Stimulated activated CD4-positive, alpha-beta T cell treated with anti-CD3 and anti-CD28 coated beads, Interleukin-4, amount 100 ng/mL, for 24 hours (primary cell): ENCODE measurements around the gene DFFB.

Experiments
- DNase-seq: peaks from one replicate; pipeline ENCODE4 v3.0.0-alpha.2; 2020

DFFB gene

DNA sequence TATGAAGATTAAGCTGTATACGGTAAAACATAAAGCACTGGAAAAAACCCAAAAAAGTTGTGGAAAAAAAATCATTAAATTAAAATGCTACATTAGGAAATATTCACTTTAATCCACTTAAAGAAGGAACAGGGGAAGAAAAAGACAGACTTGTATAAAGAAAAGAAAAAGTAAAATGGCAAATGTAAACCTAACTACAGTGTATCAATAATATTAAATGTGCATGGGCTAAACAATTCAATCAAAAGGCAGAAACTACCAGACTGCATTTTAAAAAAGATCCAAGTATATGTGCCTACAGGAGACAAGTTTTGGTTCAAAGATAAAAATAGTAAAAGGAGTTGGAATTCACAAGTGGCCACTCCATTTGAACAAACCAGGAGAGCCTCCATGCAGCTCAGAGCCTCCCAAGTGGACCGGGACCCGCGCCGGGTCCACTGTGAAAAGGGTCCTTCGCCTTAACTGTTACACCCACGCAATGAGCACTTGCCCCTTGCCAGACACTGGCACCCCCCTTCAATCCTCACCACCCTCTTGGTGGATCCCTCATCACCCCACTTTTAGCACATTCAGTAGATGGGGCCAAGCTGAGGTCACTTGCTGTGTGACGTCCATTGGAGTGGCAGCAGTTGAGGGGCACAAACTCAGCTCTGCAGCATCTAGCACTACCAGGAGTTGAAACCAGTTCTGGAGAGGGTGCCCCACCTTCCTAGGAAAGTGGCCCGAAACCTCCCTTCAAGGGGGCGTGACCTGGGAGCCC is 41.9 kb downstream of the DFFB start:
- no peak for DNase-seq

DNA sequence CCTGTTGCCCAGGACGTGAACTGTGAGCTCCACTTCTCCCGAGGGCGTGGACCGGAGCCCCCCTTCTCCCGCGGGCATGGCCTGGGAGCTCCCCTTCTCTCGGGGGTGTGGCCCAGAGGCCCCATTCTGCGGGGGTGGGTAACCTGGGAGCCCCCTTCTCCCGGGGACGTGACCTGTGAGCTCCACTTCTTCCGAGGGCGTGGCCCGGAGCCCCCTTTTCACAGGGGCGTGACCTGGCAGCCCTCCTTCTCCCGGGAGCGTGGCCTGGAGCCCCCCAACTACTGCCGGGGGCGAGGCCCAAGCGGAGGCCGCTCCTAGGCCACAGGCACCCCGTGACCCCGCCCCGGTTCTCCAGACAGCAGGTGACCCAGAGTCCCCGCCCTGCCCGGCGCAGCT is 42.5 kb downstream of the DFFB start:
- peak; percentile 29 for DNase-seq

DNA sequence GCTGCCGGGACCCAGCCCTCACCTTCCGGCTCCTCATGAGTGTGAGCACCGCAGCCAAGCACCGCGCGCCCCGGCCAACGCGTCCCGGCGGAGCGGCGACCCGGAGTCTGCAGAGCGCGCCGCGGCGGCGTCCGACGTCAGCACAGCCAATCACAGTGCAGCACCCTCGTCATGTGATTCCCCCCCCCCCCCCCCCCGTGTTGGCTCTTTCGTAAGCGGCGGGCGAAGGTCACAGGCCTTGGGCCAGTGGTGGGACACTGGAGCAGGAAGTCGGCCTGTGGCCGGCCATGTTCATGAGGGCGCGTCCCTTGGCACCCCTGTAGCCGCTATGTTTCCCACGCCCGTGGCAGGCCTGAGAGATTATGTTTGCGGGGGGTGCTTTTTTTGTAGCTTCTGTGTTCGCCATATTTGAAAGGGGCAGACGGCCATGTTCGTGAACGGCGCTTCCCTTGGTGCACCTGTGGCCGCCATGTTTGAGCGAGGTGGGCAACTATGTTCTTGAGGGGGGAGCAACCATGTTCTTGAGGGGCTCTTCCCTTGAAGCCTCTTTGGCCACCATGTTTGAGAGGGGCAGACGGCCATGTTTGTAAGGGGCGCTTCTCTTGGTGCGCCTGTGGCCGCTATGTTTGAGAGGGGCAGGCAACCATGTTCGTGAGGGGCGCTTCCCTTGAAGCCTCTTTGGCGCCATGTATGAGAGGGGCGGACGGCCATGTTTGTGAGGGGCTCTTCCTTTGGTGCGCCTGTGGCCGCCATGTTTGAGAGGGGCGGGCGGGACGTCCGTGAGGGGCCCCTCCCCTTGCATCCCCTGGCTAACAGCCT is 43.1 kb downstream of the DFFB start, which contains the start of gene C1orf174:
Gene C1orf174, minus strand, starts transcription at position 123 of the 819 bp plus-strand sequence. Its CDS starts 86 bp downstream, at position 37.
- DNase-seq, result peak; percentile 94

DNA sequence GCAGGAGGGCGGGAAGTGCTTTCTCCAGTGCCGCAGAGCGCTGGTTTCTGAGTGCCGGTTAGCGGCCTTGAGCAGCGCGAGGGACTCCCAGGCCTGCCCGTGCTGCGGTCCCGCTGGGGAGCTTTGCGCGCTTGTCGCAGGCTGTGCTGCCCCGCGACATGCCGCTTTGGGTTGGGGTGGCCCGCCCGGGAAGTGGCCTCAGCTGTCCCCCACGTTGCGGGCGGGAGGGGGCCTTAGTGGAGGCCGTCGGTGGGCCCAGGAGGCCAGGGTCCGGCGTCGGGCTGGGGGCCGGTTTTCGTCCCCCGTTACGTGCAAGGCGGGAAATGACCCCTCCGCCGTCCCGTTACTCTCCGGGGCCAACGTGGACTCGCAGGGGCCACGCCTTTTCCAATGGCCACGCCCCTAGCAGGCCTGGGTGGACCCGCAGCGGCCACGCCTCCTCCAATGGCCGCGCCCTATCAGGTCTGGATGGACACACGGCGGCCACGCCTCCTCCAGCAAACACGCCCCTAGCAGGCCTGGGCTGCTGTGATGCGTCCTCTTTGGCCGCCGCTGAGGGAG is 43.8 kb downstream of the DFFB start:
- DNase-seq, result peak; percentile 89

DNA sequence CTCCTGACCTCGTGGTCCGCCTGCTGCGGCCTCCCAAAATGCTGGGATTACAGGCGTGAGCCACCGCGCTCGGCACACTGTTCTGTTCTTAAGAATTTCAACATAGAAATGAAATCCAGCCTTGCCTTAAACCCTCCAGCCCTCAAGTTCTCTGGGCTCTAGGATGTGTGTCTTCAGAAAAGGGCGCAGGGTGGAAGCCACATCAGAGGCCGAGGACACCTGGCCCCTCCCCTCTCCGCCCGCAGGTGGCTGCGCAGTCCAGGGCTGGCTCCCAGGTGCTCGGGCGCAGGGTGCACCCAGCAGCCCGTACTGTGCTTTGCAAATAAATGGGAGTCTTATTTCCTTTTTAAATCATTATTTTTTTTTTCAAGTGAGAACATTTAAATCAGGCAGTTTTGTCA is 44.8 kb downstream of the DFFB start:
- peak; percentile 20 for DNase-seq

DNA sequence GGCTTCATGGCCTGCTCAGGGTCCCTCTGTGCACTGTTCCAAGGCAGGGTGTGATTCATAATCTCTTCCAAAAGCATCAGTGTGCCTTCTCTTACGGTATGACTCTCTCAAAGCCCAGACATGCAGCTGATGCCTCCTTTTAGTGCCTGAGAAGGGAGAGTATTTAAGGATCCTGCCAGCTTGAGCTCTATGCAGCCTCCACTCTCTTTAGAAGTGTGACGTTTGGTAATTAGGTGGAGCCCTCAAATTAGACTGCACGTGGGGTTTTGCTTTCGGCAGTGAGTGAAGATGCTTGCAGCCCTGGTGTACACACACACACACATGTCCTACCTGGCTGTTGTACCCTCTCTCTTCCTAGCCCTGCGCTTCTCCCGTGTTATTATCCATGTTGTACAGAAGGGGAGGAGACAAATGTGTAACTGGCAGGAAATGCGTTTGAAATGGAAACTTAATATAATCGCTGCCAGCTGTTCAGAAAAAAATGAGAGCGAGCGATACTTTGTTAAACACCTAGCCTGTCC is 45.4 kb downstream of the DFFB start:
- peak; percentile 27 for DNase-seq

DNA sequence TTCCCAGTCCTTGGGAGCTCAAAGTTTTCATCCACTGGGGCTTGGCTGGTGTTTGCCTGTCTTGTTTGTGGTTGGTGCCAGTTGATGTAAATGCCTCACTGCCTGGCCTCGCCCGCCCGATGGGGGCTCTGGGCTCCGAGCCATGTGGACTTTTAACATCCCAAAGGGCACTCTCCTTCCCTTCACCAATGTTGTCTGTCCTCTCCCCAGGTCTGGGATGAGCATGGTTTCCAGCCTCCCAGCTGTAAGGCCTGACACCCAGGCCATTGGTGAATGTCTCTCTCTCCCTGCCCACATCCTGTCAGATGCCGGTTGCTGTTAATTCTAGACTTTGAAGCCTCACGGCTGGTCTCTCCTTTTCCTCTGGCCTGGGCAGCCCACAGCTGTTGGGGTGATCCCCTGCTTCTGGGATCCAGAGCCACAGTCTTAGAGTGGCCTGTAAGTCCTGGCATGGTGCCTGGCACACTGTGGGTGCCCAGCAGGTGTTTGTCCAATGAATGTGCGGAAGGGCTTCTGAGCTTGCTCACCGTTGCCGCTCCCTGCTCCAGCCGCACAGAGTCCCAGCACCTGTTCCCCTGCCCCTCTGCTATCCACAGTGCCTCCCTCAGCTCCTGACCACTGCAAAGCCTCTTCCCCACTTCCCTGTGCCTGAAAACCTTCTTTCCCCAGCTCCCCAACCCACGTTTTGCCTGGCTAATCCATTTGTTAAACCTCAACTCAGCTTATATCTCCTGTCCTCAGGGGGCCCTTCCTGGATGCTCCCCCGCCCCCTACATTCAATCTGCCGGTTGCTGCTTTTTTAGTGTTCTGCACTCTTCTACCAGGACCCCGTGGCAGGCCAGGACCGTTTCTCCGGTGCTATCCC is 46.1 kb downstream of the DFFB start:
- DNase-seq, result peak; percentile 8

DNA sequence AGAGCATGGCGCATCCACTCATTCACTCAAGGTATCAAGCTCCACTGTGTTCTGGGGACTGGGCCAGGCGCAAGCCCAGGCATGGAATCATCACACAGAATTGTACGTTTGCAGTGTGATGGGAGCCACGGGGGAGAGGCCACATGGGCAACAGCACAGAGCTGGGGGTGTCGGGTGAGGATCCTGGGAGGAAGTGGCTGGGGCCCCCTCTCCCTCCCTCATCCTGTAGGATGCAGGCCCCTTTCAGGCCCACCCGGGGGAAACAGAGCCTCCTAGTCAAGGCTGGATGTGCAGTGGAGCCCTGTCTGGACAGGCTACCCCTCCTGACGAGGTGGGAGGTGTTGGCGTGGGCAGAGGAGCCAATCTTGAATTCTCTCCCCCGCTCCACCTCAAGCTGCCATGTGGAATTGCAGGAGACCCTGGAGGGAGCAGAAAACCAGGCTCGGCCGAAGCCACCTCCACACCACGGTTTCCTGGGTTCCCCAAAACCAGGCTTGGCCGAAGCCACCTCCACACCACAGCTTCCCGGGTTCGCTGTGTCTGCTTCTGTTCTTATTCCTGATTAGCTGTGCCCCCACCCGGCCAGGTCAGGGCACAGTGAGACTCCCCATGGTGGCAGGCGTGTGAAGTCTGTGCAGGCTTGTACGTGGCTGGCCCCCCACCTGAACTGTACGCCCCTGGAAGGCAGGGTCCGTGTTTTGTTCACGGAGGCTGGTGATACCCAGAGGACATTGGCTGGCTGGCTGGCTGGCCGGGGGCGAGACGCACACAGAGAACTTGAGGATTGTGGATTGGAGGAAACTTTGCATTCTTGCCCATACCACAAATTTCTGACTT is 46.9 kb downstream of the DFFB start:
- no peak for DNase-seq

DNA sequence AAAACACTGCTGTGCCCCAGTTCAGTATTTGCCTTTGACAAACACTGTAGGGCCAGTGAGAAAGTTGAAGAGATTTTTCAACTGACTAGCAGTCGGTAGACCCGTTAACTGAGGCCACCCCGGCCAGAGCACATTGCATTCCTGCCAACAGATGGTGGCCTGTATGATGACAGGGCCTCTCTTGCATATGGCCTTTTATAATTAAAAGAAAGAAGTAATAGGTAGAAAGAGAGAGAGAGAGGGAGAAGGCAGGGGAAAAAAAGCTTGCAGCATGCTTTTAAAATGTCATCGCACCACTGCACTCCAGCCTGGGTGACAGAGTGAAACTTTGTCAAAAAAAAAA is 47.5 kb downstream of the DFFB start:
- no peak for DNase-seq

DNA sequence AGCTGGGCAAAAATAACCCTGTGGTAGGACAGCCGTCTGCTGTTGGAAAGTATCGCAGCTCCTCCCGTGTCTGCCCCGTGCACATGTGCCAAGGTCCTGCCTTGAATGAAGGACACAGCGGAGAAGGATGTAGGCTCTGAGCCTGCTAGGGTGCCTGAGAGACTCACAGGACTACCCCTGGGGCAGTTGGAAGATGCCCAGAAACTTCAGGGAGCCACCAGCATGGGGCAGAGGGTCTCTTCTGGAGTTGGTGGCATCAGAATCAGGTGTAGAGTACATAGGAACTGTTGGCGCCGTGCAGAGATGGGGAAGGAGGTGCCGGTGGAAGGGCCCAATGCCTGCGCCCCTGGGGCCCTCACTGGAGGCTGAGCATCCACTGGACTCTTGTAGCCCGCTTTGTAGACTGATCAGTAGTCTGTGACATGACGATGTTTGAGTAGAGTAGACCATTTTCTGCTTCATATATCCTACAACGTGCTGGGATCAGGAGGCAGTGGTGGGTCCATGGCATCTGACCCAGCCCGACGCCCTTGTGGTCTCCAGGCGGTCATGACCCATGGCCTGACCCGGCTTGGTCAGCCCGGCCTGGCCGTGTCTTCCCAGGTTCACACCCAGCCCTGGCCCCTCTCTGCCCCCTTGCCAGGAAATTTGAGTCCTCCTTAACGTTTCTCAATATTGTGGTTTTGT is 48.1 kb downstream of the DFFB start:
- DNase-seq, result no peak

DNA sequence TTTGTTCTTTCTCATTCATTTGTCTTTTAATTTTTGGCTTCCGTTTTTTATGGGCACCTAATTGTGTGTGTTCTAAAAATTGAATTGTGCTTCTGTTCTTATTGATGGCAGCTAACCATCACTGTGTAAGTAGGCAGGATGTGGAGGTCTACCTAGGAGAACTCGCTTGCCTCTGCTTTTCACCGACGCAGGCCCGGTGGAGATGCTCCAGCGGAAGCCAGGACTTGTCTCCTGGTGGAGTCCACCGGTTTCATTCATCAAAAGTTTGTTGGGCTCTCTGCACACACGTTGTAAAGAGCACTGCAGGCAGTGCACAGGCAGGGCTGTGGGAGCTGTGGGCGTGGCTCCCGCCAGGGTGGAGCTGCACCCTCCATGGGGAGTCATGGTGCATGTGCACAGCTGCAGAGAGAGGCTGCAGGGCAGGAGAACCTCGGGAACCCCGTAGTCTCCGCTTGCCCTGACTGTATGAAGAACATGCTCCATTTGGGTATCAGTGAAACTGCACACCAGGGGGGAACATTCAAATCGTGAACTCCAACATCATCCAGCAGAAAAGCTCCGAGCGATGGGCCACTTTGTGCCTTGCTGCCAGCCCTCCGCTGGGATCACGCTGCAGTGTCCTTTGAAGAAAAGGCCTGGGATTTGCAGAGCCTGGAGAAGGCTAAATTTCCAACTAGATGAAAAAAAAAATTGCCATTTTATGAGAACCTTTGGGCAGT is 48.8 kb downstream of the DFFB start:
- DNase-seq, result no peak

DNA sequence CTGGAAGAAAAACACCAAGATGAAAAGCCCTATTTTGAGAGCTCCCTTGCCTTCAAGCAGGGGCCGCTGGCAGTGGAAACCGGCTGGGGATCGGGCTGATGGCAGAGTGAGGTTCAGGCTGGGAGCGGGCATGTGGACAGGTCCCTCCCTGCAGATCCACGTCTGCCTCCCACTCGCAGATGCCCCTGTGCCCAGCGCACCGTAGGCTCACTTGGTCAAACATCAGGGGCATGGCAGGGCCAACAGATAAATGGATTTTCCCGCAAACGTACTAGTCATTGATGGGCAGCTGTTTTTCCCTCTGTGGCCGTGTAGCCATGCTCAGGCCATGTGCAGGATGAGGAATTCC is 49.4 kb downstream of the DFFB start:
- DNase-seq, result no peak

DNA sequence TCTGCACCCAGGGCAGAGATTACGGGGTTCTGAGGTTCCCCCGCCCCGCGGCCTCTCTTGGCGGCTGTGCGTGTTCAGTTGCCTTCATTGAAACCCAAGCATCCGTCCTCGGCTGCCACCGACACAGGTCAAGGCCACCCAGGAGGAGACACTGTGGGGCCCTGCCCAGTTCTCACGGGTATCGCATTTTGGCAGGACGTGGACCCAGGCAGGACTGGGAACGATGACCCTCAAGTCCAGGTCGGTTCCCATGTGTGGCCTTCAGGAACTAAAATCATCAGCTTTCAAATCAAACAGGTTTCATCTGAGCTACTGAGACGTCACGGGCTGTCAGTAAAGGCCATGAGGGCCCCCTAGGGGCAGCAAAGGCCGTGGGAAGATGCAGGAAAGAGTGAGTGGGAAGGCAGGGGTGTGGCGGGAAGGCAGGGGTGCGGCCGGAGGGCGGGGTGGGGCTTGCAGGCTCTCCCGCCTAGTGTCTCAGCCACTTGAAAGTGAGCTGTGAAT is 49.8 kb downstream of the DFFB start:
- peak; percentile 35 for DNase-seq

DNA sequence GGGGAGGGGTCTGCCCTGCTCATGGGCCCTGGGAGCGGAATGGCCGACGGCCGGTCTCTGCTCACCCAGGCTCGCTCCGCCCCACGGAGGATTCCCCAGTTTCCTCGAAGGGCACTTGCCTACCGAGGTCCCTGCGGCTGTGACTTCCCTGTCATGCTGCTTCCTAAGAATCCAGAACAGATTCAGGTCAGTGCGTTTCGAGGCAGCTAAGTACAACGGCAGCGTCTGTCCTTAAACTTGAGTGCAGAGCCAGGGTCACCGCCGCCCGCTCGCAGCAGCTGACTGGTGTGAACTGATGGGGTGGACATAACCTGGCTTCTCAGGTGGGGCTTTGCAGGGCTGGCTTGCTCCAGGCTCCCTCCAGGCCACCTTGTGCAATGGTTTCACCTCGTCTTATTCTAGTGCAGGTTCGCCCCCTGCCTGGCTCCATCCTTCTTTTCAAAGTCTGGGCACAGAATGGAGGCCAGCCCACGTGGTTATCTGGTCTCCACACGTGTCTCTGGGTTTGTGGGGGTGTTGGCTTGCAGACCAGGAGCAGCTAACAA is 50.4 kb downstream of the DFFB start:
- no peak for DNase-seq

DNA sequence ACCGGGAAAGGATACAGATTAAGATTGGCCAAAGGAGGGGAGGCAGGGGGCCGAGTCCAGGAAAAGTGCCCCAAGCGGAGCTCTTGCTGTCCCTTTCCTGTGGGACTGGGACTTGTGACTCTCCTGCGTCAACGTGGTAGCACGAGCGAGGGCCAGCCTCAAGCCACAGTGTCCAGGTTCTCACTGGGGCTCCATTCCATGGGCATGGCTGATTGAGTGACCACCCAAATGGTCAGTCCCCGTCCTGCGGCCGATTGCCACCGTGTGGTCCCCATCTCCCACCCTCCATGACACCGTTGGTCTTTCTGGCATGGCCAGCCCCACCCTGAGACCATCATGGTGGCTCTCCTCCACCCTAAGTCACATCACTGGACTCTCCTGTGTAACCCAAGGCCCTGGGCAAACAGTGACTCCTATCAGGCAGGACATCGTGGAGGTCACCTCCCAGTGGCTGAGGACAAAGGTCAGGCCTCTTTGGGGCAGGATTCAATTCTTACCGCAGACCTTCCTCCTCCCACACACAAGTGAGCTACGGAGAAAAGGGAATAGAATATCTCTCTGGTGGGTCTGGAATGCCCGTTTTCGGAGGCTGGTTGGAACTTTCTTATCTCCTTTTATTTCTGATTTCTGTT is 51.7 kb downstream of the DFFB start:
- no peak for DNase-seq

DNA sequence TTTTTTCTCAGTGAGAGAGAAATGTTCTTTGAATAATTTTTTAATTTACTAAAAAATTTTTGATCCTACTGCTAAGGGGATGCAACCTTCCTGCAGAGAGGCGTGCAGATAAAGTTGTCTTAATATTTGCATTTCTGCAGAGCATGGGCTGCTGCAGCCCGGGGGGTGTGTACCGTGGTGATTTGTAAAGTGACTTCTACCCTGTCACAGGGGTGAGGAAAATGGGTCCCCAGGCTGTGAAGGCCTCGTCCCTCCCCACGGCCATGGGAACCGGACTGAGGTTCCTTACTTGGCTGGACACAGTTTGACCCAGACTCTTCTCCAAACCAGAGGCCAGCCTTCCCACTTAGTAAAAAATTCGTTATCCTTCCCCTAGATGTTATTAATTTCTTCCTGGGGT is 52.3 kb downstream of the DFFB start:
- DNase-seq, result no peak

DNA sequence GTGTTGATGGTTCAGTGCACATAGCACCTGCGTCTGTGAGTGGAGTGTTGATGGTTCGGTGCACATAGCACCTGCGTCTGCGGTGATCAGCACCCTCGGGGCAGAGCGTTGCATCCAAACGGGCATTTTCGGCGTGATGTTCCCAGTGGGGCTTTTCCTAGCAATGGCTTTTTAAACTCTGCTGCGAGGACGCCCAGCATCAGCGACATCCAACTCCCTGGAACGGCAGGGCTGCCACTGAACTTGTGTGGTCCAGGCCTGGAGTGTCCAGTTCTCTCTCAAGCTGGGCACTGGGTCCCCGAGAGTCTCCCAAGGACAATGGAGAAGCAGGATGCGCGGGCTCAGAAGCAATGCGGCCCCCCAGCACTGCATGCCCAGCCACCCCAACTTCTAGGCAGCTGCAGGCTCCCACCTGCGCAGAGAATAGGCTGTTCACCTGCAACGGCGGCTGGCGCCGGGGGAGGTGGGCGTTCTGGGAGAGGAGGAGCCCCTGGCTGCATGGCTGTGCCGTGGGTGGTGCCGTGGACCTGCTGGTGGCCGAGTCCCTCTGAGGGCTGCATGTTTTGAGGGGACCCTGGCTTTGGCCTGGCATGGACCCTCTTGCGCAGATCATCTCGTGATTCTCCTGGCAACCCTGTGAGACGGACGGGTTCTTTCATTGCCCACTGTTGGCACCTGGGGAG is 52.9 kb downstream of the DFFB start:
- no peak for DNase-seq

DNA sequence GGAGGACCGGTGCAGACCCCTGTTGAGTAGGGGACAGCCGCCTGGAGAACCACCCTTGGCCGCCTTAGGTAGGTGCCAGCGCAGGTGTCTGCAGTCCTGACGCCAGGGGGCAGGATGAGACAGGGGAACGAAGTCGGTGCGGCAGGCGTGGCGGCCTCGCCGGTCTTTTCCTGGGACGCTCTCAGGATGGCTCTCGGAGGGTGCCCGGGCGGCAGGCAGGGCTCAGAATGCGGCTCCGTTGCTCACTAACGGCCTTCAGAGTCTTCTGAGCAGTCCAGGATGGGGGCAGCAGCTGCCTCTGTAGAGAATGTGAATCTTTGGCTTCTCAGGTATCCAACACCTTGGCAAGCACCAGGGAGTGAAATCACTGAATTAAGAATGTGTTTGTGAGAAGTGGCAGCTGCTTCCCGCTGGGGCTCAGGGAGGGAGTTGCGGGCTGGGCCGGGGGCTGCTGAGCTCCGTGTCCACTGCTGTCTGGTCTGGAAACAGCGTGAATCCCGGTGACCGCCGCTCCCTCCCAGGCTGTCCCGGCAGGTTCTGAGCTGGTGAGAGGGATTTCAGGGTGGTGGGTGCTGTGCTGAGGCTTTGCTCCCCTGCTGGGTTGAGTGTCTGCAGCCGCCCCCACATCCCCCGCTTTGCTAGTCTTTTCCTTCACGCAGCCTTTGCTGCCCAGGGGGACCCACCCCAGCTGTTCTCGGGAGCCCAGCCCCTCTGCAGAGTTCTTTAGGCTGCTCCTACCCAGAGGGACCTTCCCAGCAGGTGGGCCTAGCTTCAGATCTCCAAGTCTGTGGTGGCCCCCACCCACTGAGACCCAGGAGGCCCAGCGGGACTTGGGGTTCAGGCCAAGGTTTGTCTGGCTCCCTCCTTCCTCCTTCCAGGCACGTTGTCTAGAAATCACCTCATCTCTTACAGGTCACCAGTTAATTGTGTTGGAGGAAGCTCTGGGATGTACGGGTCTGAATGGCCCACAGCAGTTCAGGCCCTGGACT is 53.9 kb downstream of the DFFB start:
- DNase-seq, result peak; percentile 82
